Fibroblast of mammary gland (primary cell): ENCODE results near the gene DENND1B.

Experiments used
- DNase-seq: peaks from one replicate; pipeline ENCODE4 v3.0.0-alpha.2; 2010; ENCODE audit warnings: low read depth
- H3K4me3 ChIP-seq: 2 replicates; pipeline ENCODE4 v1.5.1; 2011; ENCODE audit warnings: low read depth, mild to moderate bottlenecking, low read length, moderate library complexity; ENCODE audit not compliant: control insufficient read depth
- CTCF ChIP-seq: conservative IDR thresholded peaks from 2 replicates; pipeline ENCODE4 v1.5.1; 2011; ENCODE audit warnings: low read depth, low read length, inconsistent platforms; ENCODE audit not compliant: control insufficient read depth, insufficient read depth

Gene DENND1B

DNA sequence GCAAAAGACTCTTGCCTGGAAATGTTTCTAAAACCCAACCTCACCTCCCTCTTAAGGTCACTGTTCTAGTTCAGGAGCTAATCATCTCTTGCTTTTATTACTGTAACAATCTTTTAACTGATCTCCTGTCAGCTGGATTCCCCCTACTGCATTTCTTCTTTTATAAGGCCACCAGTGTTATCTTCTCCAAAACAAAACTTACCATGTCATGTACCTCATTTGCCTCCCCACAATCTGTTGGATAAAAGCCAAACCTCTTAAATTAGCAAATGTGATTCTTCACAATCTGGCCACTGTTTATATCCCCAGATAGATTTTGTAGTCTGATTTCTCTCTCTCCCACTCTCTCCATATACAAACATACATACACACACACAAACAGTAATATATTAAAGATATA lies 143.3 kb downstream of the DENND1B start:
- DNase-seq: no peak
- no peak for TF ChIP-seq CTCF
- no peak overlapping the region for H3K4me3 ChIP-seq

- TF ChIP-seq CTCF: no peak
- H3K4me3 ChIP-seq: no peak overlapping the region
- DNase-seq: no peak
Observed at GRCh38 chr1:197622371-197622770, 152.9 kb downstream of the DENND1B start.

- TF ChIP-seq CTCF: no peak
Observed at GRCh38 chr1:197621761-197622160, 153.5 kb downstream of the DENND1B start.

GRCh38 chr1:197620714-197621163 lies 154.5 kb downstream of the DENND1B start:
- no peak overlapping the region for H3K4me3 ChIP-seq
- DNase-seq: no peak
- no peak for TF ChIP-seq CTCF

More at GRCh38 chr1:197621761-197622160, 153.5 kb downstream of the DENND1B start:
- DNase-seq: no peak
- H3K4me3 ChIP-seq: no peak overlapping the region

- peak; percentile 38 for TF ChIP-seq CTCF
- H3K4me3 ChIP-seq: no peak overlapping the region
- peak; percentile 42 for DNase-seq
Observed at GRCh38 chr1:197619008-197619640, 156.2 kb downstream of the DENND1B start.

DNA sequence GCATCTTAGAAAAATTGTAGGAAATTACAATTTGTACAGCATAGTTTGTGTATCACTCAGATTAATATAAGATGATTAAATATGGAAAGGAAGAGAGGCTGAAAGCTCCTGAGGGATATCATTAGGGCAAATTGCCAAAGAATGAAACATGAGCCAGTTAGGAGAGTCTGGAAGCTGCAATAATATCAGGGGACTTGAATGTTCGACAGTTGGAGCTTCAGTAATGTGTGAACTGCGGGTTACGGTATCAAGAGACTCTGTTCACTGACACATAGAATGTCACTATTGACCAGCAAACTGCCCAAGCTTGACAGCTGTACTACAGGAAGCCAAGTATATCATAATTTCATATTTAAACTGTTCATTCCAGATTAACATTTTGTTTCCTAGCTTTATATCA lies 157.2 kb downstream of the DENND1B start:
- no peak for TF ChIP-seq CTCF
- DNase-seq: peak; percentile 50

GRCh38 chr1:197615693-197616011 lies 159.6 kb downstream of the DENND1B start:
- no peak overlapping the region for H3K4me3 ChIP-seq
- TF ChIP-seq CTCF: no peak
- no peak for DNase-seq

More for the DNA sequence above, 157.2 kb downstream of the DENND1B start:
- H3K4me3 ChIP-seq: no peak overlapping the region
